Stimulated activated CD8-positive, alpha-beta memory T cell treated with anti-CD3 and anti-CD28 coated beads, Interleukin-7, amount 100 ng/mL, for 24 hours (primary cell): ENCODE data around the gene FZD7.

ENCODE experiments used
- DNase-seq: peaks from one replicate; pipeline ENCODE4 v3.0.0-alpha.2; 2020; ENCODE audit warnings: low read depth

Gene FZD7

DNA sequence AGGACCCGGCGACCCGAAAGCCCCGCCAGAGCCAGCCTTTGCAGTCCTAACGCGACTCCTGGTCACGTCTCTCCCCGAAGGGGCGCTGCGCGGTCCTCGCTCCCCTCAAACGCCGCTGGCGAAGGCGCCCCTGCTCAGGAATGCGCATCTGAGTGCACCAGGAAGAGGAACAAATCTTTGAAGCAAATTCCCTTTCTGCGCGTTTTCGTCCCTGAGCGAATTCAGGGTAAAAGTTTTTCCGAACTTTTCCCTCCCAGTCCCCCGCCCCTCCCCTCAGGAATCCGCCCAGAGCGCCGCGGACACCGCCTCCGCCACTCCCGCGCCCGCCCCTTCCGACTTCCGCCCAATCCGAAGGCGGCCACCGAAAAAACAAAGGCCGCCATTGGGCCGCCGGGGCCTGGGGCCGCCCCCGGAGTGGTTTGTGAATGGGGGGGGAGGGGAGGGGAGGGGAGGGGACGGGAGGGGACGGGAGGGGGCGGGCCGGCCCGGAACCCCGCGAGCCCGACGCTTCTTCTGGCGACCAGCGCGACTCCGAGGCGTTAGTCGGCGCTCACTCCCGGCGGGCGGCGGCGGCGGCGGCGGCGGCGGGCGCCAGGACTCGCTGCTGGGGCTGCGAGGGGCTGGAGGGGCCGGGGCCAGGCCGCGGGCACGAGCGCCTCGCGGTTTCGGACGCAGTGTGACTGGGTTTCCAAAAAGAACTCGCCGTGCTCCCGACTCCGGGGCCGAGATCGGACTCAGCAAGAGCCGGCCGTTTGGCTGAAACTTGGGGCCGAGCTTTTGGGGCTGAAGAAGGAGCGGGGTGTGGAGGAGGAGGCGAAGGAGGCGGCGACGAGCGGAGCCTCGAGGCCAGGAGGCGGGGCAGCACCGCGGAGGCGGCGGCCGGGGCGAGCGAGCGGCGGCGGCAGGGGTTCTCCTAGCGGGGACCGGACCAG lies at the start of gene FZD7:
FZD7 (plus strand) TSS at position 539 of the 932 bp plus-strand sequence. CDS start 793 bp downstream, outside the sequence.
- peak; percentile 66 for DNase-seq

DNA sequence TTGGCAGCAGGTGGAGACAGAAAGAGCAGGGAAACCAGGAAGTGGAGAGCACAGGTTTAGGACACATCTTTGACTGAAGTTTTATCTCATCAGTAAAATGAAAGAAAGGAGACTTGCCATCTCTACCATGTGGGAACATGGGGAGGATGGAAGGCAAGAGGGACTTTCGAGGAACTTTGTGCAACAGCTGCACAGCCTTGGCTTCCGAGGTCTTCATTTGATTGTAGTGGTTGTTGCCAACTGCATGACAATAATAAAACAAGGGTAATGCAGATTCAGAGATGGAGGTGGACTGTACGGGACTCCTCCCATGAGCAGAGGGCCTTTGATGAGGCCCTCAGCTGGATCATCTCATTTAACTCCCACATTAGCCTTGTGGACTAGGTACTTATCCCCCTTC lies 49.3 kb upstream of the FZD7 start:
- no peak for DNase-seq

DNA sequence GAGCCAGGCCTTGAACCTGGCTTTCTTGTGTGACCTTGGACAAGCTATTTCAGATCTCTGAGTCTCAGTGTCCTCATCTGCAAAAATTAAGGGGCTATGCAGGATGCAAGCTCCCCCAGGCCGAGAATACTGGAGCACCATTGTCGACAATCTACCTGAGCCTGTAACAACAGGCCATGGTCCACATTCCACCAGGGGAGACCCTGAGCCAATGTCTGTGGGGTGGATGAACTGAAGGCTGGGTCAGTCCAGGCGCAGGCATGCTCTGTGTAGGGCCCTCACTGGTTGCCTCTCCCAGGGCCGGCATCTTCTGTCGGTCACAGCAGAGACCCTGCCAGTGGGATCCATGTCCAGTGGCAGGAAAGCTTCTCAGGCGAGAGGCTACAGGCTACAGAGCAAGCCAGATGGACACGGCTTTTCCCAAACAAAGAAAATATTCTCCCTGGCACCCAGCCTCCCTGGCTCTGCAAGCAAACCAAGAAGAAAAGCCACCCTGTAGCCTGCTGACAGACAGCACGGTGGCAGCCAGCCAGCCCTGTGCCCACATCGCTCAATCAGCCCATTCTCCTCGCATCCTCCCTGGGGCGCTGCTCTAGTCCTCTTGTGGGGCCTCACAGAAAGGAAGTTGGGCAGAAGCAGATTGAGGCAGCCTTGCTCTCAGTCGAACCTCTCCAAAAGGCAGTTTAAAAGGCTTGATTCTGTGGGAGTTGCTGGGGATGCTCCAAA lies 48.7 kb upstream of the FZD7 start:
- DNase-seq, result no peak

DNA sequence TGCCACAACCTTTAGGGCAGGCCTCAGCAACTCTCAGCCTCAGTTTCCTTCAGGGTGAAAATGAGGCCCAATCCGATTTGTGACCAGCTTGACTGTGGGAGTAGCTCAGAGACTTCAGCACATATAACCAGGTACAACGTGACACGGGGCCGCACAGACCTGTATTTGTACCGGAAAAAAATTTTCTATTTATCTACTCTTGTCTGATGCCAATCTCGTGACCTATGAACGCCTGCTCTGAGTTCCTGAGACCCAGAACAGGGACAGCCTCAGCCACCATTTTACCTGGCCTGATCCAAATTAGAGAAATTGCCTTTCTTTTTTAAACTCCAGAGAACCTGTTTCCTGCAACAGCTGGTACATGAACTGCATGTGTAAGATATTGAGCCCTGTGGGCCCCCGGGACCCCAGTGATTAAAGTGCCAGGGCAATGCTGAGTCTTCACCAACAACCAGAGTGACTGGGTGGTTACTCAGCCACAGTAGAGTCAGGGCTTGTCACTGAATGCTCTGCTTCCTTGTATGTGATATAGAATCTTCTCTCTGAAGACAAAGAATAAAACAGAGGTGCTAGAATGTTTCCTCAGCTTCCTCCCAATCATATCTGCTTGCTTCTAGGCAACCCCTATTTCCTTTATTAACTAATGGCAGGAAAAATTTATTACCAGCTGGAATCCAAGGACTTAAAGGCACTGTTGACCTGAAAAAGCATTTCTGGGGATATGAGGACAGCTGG lies 47.8 kb upstream of the FZD7 start:
- no peak for DNase-seq

DNA sequence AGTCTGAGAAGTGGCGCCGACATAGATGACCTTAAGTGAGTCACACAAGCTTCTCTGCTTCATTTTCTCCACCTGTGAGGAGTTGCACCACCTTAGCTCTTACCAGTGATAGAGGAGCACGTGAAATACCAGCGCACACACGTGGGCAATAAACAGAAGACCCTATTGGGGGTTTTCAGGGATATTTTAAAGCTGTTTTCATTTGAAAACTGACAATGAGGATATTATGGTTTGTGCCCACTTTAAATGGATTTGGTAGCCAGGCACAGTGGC lies 47.3 kb upstream of the FZD7 start:
- no peak for DNase-seq

DNA sequence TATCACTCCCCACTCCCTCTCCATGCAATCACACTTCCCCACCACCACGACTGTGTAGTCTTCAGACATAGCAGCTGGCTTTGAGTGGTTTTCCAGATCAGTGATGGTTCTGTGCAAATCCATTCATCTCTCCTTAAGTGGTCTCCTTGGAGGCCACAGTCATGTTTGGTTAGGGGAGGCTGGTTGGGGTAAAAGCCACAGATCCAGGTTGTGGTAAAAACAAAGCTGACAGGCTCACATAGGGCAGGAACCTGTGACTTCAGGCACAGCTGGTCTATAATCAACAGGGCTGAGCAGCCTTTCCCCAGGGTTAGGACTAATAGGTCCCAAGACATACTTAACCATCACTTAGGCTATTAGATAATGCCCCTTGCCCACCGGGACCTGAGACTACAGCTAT lies 46.2 kb upstream of the FZD7 start:
- DNase-seq, result no peak

DNA sequence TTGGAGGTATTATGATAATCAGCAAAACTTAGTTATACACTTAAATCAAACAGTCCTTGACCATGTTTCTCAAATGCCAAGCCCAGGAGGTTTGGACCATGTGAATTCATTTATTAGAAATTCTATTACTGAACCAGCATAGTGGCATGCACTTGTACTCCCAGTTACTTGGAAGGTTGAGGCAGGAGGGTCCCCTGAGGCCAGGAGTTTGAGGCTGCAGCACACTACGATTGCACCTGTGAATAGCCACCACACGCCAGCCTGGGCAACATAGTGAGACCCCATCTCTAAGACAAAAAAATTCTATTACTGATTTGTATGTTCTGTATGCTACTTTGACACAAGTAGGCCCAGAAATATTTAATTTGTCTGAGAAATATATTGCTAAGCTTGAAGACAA lies 43.6 kb upstream of the FZD7 start:
- DNase-seq, result no peak

DNA sequence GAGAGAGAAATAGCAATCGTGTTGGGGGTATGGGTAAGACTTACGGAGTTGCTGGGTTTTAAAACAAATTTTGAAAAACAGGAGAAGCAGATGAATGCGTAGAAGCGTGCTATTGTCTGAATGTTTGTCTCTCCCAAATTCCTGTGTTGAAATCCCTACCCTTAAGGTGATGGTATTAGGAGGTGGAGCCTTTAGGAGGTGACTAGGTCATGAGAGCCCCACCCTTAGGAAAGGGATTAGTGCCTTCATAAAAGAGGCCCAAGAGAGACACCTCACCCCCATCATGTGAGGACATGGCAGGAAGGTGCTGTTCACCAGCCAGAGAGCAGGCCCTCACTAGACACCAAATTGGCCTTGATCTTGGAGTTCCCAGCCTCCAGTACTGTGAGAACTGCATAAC lies 40.7 kb upstream of the FZD7 start:
- DNase-seq, result no peak

DNA sequence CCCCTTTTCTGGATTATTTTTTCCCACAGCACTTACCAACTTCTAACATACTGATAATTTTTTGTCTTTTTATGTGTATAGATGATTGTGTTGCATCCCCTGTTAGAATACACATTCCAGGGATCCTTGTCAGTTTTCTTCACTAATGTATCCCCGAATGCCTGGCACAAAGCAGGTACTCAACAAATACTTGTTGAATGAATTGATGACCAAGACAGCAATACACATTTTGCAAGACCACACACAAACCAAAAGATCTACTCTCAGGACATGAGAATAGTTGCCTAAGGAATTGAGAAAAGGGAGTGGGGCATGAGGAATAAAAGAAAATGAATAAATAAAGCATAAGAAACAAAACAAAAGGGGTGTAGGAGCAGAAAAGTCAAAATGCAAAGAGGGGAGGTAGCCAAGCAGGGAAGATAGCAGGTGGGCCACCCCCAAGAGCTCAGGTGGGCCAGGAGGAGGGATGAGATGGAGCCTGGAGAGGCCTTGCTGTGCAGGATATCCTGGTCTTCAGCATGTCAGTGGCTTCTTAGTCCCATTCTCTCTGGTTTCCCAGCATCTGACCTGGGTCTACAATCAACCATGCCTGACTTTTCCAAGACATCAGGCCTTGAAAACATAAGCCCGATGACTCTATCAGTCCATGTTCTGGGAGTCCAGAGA lies 38.5 kb upstream of the FZD7 start:
- DNase-seq, result no peak

DNA sequence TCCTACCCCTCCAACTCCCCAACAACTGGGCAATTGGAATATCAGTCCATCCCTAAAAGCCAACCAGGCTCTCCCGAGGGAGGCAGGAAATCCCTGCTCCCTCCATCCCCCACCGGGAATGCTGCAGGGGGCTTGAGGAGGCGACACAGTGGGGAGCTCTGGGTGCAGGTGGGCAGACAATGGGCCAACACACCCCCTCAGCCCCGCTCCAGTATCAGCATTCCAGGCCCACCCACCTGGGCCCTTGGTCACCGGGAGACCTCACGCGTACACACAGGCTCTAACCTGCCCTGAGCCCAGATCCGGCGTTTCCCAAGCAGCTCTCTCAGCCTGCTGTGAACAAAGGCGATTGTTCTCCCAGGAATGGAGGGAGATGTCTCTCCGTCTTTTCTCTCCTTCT lies 37.6 kb upstream of the FZD7 start:
- DNase-seq, result no peak

DNA sequence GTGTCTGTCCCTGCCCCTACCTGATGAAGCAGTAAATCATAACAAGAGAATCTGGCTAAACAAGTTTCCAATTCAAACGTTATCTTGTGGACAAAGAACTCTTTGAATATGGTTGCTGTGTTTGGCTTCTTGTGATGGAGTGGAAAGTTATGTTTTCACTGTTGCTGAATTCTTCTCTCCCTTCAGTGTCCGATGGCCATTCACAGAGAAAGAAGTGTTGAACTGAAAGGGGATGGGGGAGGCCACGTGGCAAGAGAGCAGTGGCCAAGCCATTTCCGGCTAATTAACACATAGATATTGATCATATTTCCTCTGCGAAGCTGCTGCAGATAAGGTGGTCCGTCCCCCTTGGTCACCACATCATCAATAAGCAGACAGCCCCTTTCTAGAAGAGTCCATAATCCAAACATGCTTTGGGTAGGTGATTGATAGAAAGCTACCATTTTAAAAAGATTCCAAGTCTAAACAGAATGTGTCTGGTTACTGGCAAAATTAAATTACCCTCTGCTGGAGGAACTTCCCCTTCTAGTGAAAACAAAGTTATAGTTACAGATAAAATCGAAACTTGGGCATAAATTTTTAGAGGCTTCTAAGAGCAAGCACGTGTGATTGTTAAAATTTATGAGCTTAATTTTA lies 36.9 kb upstream of the FZD7 start:
- no peak for DNase-seq

DNA sequence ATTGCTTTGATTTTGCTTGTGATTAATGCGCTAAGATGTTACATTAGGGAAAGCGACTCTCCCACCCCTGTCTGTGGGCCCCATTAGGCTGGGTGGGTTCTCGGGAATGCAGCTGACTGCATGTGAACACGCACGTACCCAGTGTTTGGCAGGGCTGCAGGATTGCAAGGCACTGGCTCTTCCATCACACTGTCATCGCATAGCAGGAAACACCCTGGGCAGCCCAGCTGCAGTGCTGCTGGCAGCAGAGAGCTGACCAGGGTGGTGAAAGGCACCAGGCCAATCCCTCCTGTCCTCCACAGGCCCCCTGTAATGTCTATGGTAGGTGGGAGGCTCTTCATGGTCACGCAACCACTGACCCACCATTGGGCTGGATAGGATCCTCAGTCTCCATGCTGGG lies 34.4 kb upstream of the FZD7 start:
- no peak for DNase-seq

DNA sequence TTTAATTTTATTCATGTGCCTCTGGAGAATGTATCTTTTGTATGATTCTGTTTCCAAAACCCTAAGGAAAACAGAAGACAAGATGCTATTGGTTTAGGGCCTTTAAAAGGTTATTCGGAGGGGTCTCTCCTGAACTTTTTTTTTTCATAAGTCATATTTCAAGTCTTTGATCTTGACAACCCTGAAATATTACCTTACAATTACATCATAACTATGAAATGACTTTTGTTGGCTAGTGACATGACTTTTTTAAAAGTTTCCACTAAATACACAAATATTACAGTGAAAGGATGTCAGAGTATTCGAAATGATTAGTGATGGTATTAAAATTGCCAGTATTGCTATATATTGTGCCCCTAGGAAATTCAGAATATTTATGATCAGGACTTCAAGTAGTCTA lies 31.8 kb upstream of the FZD7 start:
- DNase-seq, result no peak

DNA sequence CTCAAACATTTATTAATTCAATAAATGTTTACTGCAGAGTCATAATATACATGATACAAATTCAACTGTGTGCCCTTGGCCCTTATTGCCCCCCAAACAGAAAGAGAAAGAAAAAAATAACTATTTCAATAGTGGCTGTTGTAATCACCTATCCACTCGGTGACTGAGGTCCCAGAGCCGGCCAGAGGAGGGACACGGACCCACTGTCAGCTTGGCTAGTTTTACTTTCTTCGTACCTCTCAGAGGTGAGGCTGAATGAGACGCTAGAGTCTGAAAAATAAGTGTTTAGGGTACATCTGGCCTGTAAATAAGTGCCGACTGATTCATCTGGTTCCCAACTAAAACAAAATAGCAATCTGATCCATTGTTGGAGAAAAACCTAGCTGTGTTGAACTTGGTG lies 31.3 kb upstream of the FZD7 start:
- no peak for DNase-seq

DNA sequence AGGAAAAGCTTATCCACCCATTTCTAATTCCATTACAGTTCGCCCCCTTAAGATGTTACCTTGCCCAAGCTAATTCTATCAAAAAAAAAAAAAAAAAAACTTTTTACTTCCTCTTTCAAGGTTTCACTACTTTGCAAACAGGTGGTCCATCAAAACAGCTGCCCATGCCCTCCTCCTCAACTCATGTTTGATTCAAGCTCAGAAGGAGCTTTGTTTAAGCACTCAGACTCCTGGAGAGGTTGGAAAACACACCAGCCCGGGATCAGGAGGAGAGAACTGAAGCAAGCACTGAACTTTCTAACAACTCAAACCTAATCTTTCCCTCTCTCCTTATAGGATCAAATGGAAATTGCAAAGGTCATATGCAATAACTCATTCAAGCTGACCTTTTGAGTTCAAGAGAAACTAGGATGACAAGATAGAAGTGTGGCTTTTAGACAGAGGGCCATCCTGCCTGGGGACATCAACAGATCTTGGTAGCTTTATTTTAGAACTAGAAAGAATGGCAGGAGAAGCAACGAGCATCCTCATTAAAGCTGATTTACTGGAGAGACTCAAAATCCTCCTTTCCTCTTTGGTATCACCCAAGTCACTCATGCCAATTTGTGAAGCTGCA lies 28.3 kb upstream of the FZD7 start:
- no peak for DNase-seq

DNA sequence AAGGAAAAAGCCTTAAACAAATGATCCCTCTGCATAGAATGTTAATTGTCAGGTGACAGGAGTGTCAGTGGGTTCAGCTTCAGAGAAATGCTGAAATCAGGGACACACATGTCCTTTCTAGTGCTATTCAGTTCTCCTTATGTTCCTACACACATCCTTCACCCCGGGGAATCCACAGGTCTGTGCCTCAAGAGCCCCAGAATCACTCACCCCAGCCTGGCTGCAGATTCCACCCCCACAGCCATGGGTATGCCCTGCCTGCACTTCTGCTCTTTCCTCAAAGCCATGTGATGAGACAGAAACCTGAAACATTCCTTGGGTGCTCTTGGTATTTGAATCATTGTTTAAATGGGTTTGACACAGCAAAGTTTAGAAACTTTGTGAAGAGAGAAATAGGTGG lies 27.4 kb upstream of the FZD7 start:
- DNase-seq, result no peak

DNA sequence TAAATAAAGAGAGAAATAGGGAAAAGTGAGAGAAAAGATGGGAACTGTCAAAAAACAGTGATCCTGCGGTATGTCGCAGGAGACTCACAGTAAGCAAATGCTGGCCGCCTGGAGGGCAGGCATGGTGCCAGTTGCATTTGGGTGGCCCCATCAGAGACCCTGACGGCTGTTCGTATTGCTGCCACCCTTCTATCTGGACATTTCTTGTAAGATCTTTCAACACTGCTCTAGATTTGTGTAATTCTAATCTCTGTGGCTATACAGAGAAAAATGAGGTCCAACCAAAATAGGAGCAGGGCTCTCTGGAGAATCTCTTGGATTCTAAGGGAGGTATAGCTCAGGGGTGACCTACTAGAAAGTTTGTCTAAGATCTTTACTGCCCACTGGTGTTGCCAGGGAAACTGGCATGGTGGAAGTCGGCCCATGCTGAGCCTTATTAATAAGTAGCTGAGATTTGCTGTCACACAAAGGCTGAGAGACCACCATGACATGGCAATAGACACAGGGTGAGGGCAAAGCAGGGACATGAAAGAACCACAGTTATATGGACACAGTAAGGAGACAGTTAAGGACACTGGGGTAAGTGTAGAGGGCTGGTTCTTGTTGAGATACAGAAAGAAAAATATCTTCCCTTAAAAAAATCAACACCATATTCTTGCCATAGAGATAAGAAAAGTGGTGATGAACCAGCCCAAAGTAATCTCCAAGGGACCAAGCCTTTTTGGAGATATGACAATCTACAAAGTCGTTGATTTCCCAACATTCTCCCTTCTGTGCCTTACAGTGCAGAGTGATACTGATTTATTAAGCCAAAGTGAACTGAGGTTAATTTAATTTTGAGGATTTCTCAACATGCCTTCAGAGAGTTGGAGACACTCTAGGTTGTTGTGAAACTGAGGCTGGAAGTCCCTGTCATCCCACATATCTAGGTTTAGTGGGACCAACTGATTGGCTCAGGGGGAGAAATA lies 26.4 kb upstream of the FZD7 start:
- no peak for DNase-seq

DNA sequence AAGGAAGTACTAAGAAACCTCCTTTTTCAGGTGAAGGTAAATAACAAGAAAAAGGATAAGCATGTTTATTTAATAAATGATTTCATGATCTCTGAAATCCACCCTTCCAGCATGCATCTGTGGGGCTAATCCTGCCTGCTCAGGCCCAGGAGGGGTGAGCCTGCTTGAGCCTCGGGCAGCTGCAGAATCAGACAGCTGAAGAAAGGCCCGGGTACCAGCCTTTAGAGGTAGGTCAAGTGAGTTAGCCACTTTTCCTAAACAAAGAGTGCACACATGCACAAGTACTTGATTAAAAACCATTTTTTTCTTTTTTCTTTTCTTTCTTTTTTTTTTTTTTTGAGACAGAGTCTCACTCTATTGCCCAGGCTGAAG lies 25.7 kb upstream of the FZD7 start:
- no peak for DNase-seq

DNA sequence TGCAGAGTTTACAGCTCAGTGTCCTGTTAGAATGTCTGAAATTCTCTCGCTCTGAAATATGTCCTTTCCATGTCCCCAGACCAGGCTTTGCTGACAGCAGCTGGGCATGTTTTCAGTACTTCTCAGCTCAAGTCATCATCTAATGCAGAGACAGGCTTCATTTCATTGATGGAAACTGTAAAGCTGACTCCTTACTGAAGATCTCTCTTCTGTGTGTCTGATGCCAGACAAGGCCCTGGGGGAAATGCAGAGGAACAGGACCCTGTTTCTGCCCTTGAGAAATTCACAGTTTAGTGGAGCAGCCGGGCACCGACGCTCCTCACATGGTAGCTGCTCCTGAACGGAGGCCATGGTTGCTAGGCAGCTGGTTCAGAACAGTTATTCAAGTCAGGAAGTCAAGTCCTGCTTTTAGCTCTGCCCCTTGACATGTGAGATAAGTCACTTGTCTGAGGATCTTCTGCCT lies 24.6 kb upstream of the FZD7 start:
- no peak for DNase-seq

DNA sequence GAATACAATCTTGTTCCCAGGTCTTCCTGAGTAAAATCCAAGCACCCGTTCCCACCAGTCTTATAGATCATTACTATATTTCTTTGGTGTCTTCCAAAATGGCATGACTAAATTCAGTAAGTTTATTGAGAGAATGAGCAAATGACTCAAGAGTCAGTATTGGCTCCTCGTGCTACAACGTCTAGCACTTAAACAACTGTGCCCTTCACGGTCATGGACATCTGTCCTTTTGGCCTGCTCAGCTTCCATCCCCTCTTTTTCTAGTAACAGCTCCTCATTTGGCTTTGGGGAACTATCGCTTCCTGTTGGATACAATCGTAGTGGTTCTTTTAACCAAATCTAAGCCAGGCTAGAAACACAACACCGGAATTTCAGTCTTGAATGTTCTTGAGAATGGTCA lies 24.1 kb upstream of the FZD7 start:
- no peak for DNase-seq
